Measurements from ENCODE around the gene NIT1.

The NIT1 gene

GRCh38 chr1:161091796-161092507 is 26.0 kb upstream of the NIT1 start:
- ATAC-seq (ENCODE audit: low read depth) = no peak
- Mint-ChIP-seq H3K27ac (no peak overlapping the region), H3K36me3 (no peaks in the 10 kb centered on the region), H3K4me3 (no peak overlapping the region), H3K27me3 (no peaks in the 10 kb centered on the region), H3K4me1 (peaks cover 12% of the 10 kb centered on the region), H3K9me3 (no peaks in the 10 kb centered on the region)
- no peak for DNase-seq (ENCODE audit: low spot score in 2 of 2)

- no peaks in the 10 kb centered on the region for H3K27me3 Mint-ChIP-seq
- no peak for ATAC-seq (ENCODE audit: low read depth)
- H3K4me3 Mint-ChIP-seq = no peak overlapping the region
- no peak overlapping the region for H3K27ac Mint-ChIP-seq
- peaks cover 19% of the 10 kb centered on the region for H3K4me1 Mint-ChIP-seq
- DNase-seq (ENCODE audit: low spot score in 2 of 2) = no peak
- H3K36me3 Mint-ChIP-seq = no peaks in the 10 kb centered on the region
- H3K9me3 Mint-ChIP-seq = no peaks in the 10 kb centered on the region
These were observed 25.3 kb upstream of the NIT1 start for GRCh38 chr1:161092621-161093028.

- ATAC-seq (ENCODE audit: low read depth) (no peak), DNase-seq (ENCODE audit: low spot score in 2 of 2) (no peak)
- Mint-ChIP-seq H3K27me3 (no peaks in the 10 kb centered on the region), H3K4me1 (peaks cover 29% of the 10 kb centered on the region), H3K27ac (no peak overlapping the region), H3K4me3 (no peak overlapping the region), H3K36me3 (no peaks in the 10 kb centered on the region), H3K9me3 (no peaks in the 10 kb centered on the region)
These were observed 23.4 kb upstream of the NIT1 start for GRCh38 chr1:161094481-161094880.

- peaks cover 29% of the 10 kb centered on the region for H3K4me1 Mint-ChIP-seq
- no peak overlapping the region for H3K27ac Mint-ChIP-seq
- no peaks in the 10 kb centered on the region for H3K36me3 Mint-ChIP-seq
- no peak for DNase-seq (ENCODE audit: low spot score in 2 of 2)
- H3K4me3 Mint-ChIP-seq = no peak overlapping the region
- no peaks in the 10 kb centered on the region for H3K9me3 Mint-ChIP-seq
- ATAC-seq (ENCODE audit: low read depth) = no peak
- no peaks in the 10 kb centered on the region for H3K27me3 Mint-ChIP-seq
These were observed 22.7 kb upstream of the NIT1 start for GRCh38 chr1:161095230-161095629.

- Mint-ChIP-seq H3K27me3 (no peaks in the 10 kb centered on the region), H3K4me1 (peaks cover 29% of the 10 kb centered on the region), H3K9me3 (no peaks in the 10 kb centered on the region), H3K4me3 (no peak overlapping the region), H3K36me3 (no peaks in the 10 kb centered on the region), H3K27ac (peak overlapping the region; percentile 100)
- no peak for DNase-seq (ENCODE audit: low spot score in 2 of 2)
- ATAC-seq (ENCODE audit: low read depth) = no peak
These were observed 21.9 kb upstream of the NIT1 start for GRCh38 chr1:161096015-161096414.

- H3K27me3 Mint-ChIP-seq = no peaks in the 10 kb centered on the region
- H3K4me1 Mint-ChIP-seq = peaks cover 29% of the 10 kb centered on the region
- peak overlapping the region; percentile 11 for H3K4me3 Mint-ChIP-seq
These were observed 21.4 kb upstream of the NIT1 start for GRCh38 chr1:161096530-161096929.

GRCh38 chr1:161098210-161099068 is 19.5 kb upstream of the NIT1 start, which contains the start of gene KLHDC9:
TSS of gene KLHDC9 (plus strand) at chr1:161098361. CDS start at chr1:161098536, 175 bp downstream.
- peak within 1 kb of the TSS; percentile 100 for H3K27ac Mint-ChIP-seq
- H3K4me1 Mint-ChIP-seq = peaks cover 29% of the 10 kb centered on the region
- no peaks in the 10 kb centered on the region for H3K9me3 Mint-ChIP-seq
- ATAC-seq (ENCODE audit: low read depth) (peak; percentile 86), DNase-seq (ENCODE audit: low spot score in 2 of 2) (peak; percentile 64 to 66)
- no peaks in the 10 kb centered on the region for H3K27me3 Mint-ChIP-seq
- H3K4me3 Mint-ChIP-seq = peak within 1 kb of the TSS; percentile 92
- H3K36me3 Mint-ChIP-seq = peaks cover 3% of the 10 kb centered on the region

More at GRCh38 chr1:161096530-161096929, 21.4 kb upstream of the NIT1 start:
- Mint-ChIP-seq H3K27ac (peak overlapping the region; percentile 100), H3K36me3 (no peaks in the 10 kb centered on the region), H3K9me3 (no peaks in the 10 kb centered on the region)
- ATAC-seq (ENCODE audit: low read depth) = no peak
- no peak for DNase-seq (ENCODE audit: low spot score in 2 of 2)

- Mint-ChIP-seq H3K27ac (peak overlapping the region; percentile 24), H3K4me3 (peak overlapping the region; percentile 92), H3K4me1 (peaks cover 31% of the 10 kb centered on the region)
These were observed 18.7 kb upstream of the NIT1 start for GRCh38 chr1:161099090-161099802.

GRCh38 chr1:161100556-161100955 is 17.3 kb upstream of the NIT1 start:
- Mint-ChIP-seq H3K36me3 (peaks cover 5% of the 10 kb centered on the region), H3K4me3 (no peak overlapping the region), H3K9me3 (no peaks in the 10 kb centered on the region), H3K27ac (no peak overlapping the region), H3K27me3 (no peaks in the 10 kb centered on the region), H3K4me1 (peaks cover 33% of the 10 kb centered on the region)
- ATAC-seq (ENCODE audit: low read depth) (no peak), DNase-seq (ENCODE audit: low spot score in 2 of 2) (no peak)

More at GRCh38 chr1:161099090-161099802, 18.7 kb upstream of the NIT1 start:
- ATAC-seq (ENCODE audit: low read depth) (no peak), DNase-seq (ENCODE audit: low spot score in 2 of 2) (no peak)
- Mint-ChIP-seq H3K9me3 (no peaks in the 10 kb centered on the region), H3K36me3 (peaks cover 3% of the 10 kb centered on the region), H3K27me3 (no peaks in the 10 kb centered on the region)

- no peak overlapping the region for H3K27ac Mint-ChIP-seq
- H3K27me3 Mint-ChIP-seq = no peaks in the 10 kb centered on the region
- DNase-seq (ENCODE audit: low spot score in 2 of 2) = no peak
- no peak for ATAC-seq (ENCODE audit: low read depth)
- no peaks in the 10 kb centered on the region for H3K9me3 Mint-ChIP-seq
- peaks cover 9% of the 10 kb centered on the region for H3K36me3 Mint-ChIP-seq
- H3K4me3 Mint-ChIP-seq = no peak overlapping the region
- H3K4me1 Mint-ChIP-seq = peaks cover 11% of the 10 kb centered on the region
These were observed 11.5 kb upstream of the NIT1 start for GRCh38 chr1:161106431-161106830.

GRCh38 chr1:161111117-161111516 is 6.8 kb upstream of the NIT1 start:
- Mint-ChIP-seq H3K9me3 (no peaks in the 10 kb centered on the region), H3K4me3 (no peak overlapping the region), H3K36me3 (peaks cover 9% of the 10 kb centered on the region), H3K27ac (no peak overlapping the region), H3K4me1 (peaks cover 32% of the 10 kb centered on the region), H3K27me3 (no peaks in the 10 kb centered on the region)
- no peak for ATAC-seq (ENCODE audit: low read depth)
- DNase-seq (ENCODE audit: low spot score in 2 of 2) = no peak

GRCh38 chr1:161111527-161111926 is 6.4 kb upstream of the NIT1 start:
- peaks cover 9% of the 10 kb centered on the region for H3K36me3 Mint-ChIP-seq
- peaks cover 35% of the 10 kb centered on the region for H3K4me1 Mint-ChIP-seq
- ATAC-seq (ENCODE audit: low read depth) (no peak), DNase-seq (ENCODE audit: low spot score in 2 of 2) (no peak)
- H3K27ac Mint-ChIP-seq = no peak overlapping the region
- no peaks in the 10 kb centered on the region for H3K9me3 Mint-ChIP-seq
- H3K27me3 Mint-ChIP-seq = no peaks in the 10 kb centered on the region
- no peak overlapping the region for H3K4me3 Mint-ChIP-seq

GRCh38 chr1:161113915-161114314 is 4.0 kb upstream of the NIT1 start:
- H3K4me1 Mint-ChIP-seq = peaks cover 40% of the 10 kb centered on the region
- H3K27me3 Mint-ChIP-seq = no peaks in the 10 kb centered on the region
- no peak for ATAC-seq (ENCODE audit: low read depth)
- H3K27ac Mint-ChIP-seq = no peak overlapping the region
- H3K9me3 Mint-ChIP-seq = no peaks in the 10 kb centered on the region
- H3K36me3 Mint-ChIP-seq = peaks cover 7% of the 10 kb centered on the region
- no peak for DNase-seq (ENCODE audit: low spot score in 2 of 2)
- H3K4me3 Mint-ChIP-seq = no peak overlapping the region

GRCh38 chr1:161114556-161114955 is 3.3 kb upstream of the NIT1 start:
- no peak for ATAC-seq (ENCODE audit: low read depth)
- Mint-ChIP-seq H3K9me3 (no peaks in the 10 kb centered on the region), H3K27ac (no peak overlapping the region), H3K4me3 (no peak overlapping the region), H3K4me1 (peaks cover 43% of the 10 kb centered on the region), H3K36me3 (peaks cover 7% of the 10 kb centered on the region), H3K27me3 (no peaks in the 10 kb centered on the region)
- no peak for DNase-seq (ENCODE audit: low spot score in 2 of 2)

All from memory B cell (primary cell).